SHP77 treated with DMSO at 0.1 percent for 48 hours (cell line): Measurements from ENCODE around the gene MYO15B.

Source experiments
- DNase-seq: peaks from one replicate; lab custom pipeline; 2025; lab: John Stamatoyannopoulos, UW

Gene MYO15B

GRCh38 chr17:75587675-75588595, at the start of gene MYO15B:
MYO15B (plus strand) TSS chr17:75587800; CDS start chr17:75588058, 258 bp downstream.
- no peak for DNase-seq

GRCh38 chr17:75539967-75540729, 47.5 kb upstream of the MYO15B start:
- no peak for DNase-seq

GRCh38 chr17:75540923-75541503, 46.6 kb upstream of the MYO15B start:
- no peak for DNase-seq

- DNase-seq: no peak
Observed at GRCh38 chr17:75542229-75542628, 45.4 kb upstream of the MYO15B start.

GRCh38 chr17:75542728-75543336, 44.8 kb upstream of the MYO15B start:
- no peak for DNase-seq

GRCh38 chr17:75544250-75544649, 43.4 kb upstream of the MYO15B start:
- no peak for DNase-seq

GRCh38 chr17:75546181-75546580, 41.4 kb upstream of the MYO15B start:
- DNase-seq: no peak

- no peak for DNase-seq
Observed at GRCh38 chr17:75547091-75547490, 40.5 kb upstream of the MYO15B start.

- DNase-seq: no peak
Observed at GRCh38 chr17:75548813-75549212, 38.8 kb upstream of the MYO15B start.

GRCh38 chr17:75549246-75550138, 38.1 kb upstream of the MYO15B start:
- peak; percentile 87 for DNase-seq

GRCh38 chr17:75550139-75550465, 37.5 kb upstream of the MYO15B start:
- no peak for DNase-seq

- DNase-seq: no peak
Observed at GRCh38 chr17:75551266-75551665, 36.3 kb upstream of the MYO15B start.

GRCh38 chr17:75552425-75553294, 34.9 kb upstream of the MYO15B start:
- no peak for DNase-seq

- DNase-seq: no peak
Observed at GRCh38 chr17:75553295-75554110, 34.1 kb upstream of the MYO15B start.

GRCh38 chr17:75555679-75556153, 31.9 kb upstream of the MYO15B start:
- DNase-seq: no peak

- DNase-seq: no peak
Observed at GRCh38 chr17:75557075-75557851, 30.3 kb upstream of the MYO15B start.

- no peak for DNase-seq
Observed at GRCh38 chr17:75557852-75558665, 29.5 kb upstream of the MYO15B start.
